HCT116 (cell line): ENCODE measurements around the gene PTGR3. TPM values are rescaled to one million over a fixed set of nuclear protein-coding genes. Genes with fewer than 3 reads are reported as not detected.

Experiments used
- ATAC-seq: fragments of 200-7000 bp; cut with Tn5 transposase; 2 replicates; pipeline ENCODE4 v1.9.1; 2020; ENCODE audit warnings: mild to moderate bottlenecking, moderate library complexity
- BruUV-seq: library from RNA; stranded (reverse); fragments of 400-500 nt; replicated peaks from 2 replicates; lab custom pipeline; 2021; lab: Mats Ljungman, UMichigan
- CTCF ChIA-PET: fragments of 300-600 bp; sonication (Branson Sonifier 250); formaldehyde crosslinking; loops from one replicate; lab custom pipeline; 2021; ENCODE audit warnings: antibody characterized with exemption; lab: Charles Lee
- POLR2A ChIA-PET: fragments of 300-600, 350-600 bp; sonication (Branson Sonifier 250); formaldehyde crosslinking; loops from one replicate; lab custom pipeline; 2021; ENCODE audit warnings: antibody characterized with exemption; lab: Charles Lee
- RAD21 ChIA-PET, 2 experiments: fragments of 300-600 bp; sonication (Branson Sonifier 250); formaldehyde crosslinking; loops; one replicate each; lab custom pipeline; 2023; ENCODE audit warnings: low total read pairs in 2 of 2; ENCODE audit not compliant: uncharacterized antibody in 2 of 2, unreplicated experiment in 2 of 2, low non-redundant PET in 1 of 2; lab: Charles Lee
- DNase-seq: peaks from one replicate; pipeline ENCODE4 v3.0.0-alpha.2; 2010; ENCODE audit warnings: low read depth, low spot score
- H2AFZ ChIP-seq: fragments of 200-600 bp; shearing (Covaris generic), sonication (generic); 2 replicates; pipeline ENCODE4 v1.6.1; 2017; ENCODE audit warnings: low read depth, mixed run types, mixed read lengths, antibody characterized with exemption, low read length; ENCODE audit not compliant: poor library complexity, severe bottlenecking
- H3K27ac ChIP-seq: 2 replicates; pipeline ENCODE4 v1.5.1; 2012; ENCODE audit warnings: low read depth, low read length
- H3K27me3 ChIP-seq: fragments of 200-600 bp; sonication (generic); 2 replicates; pipeline ENCODE4 v1.6.1; 2016; ENCODE audit warnings: mixed run types, low read length, mixed read lengths; ENCODE audit not compliant: insufficient read depth
- H3K36me3 ChIP-seq, 2 experiments: fragments of 200-500 bp in 1 of 2; fragments of 200-600 bp in 1 of 2; sonication (Bioruptor generic) in 1 of 2; sonication (generic) in 1 of 2; 2 replicates each; pipeline versions ENCODE4 v1.5.1 to v1.6.1; 2014 to 2016; ENCODE audit warnings: low read length in 2 of 2, inconsistent platforms in 1 of 2, mixed read lengths in 1 of 2, mixed run types in 1 of 2; ENCODE audit not compliant: insufficient read depth in 2 of 2, control insufficient read depth in 1 of 2
- H3K4me1 ChIP-seq, 2 experiments: fragments of 200-600 bp in 1 of 2; sonication (generic) in 1 of 2; 2 replicates each; pipeline versions ENCODE4 v1.5.1 to v1.6.1; 2012 to 2017; ENCODE audit warnings: low read length in 2 of 2, inconsistent platforms in 1 of 2, mild to moderate bottlenecking in 1 of 2, mixed read lengths in 1 of 2, mixed run types in 1 of 2, moderate library complexity in 1 of 2; ENCODE audit not compliant: insufficient read depth in 2 of 2, control insufficient read depth in 1 of 2
- H3K4me2 ChIP-seq: fragments of 200-600 bp; sonication (generic); 2 replicates; pipeline ENCODE4 v1.6.1; 2017; ENCODE audit warnings: mixed run types, low read length, mixed read lengths
- H3K4me3 ChIP-seq, 2 experiments: fragments of 200-600 bp in 1 of 2; sonication (generic) in 1 of 2; replicated peaks in 1 of 2; 2 replicates each; pipeline ENCODE4 v1.5.1; 2011 to 2016; ENCODE audit warnings: low read length in 2 of 2, control low read depth in 1 of 2, low read depth in 1 of 2, mild to moderate bottlenecking in 1 of 2, mixed read lengths in 1 of 2, mixed run types in 1 of 2
- H3K79me2 ChIP-seq: fragments of 200-600 bp; sonication (generic); 2 replicates; pipeline ENCODE4 v1.6.1; 2017; ENCODE audit warnings: mild to moderate bottlenecking, mixed run types, low read length, moderate library complexity, mixed read lengths; ENCODE audit not compliant: insufficient read depth
- H3K9ac ChIP-seq: fragments of 200-600 bp; sonication (generic); 2 replicates; pipeline ENCODE4 v1.6.1; 2016; ENCODE audit warnings: low read length, mixed read lengths
- H3K9me2 ChIP-seq: fragments of 200-600 bp; sonication (generic), shearing (Covaris generic); 2 replicates; pipeline ENCODE4 v1.6.1; 2017; ENCODE audit warnings: mixed run types, mild to moderate bottlenecking, moderate library complexity; ENCODE audit not compliant: insufficient read depth
- H3K9me3 ChIP-seq, 2 experiments: fragments of 200-500 bp in 1 of 2; fragments of 200-600 bp in 1 of 2; sonication (Bioruptor generic) in 1 of 2; sonication (generic) in 1 of 2; 2 replicates each; pipeline ENCODE4 v1.6.1; 2014 to 2017; ENCODE audit warnings: low read length in 2 of 2, mixed read lengths in 2 of 2, inconsistent platforms in 1 of 2, low read depth in 1 of 2, mild to moderate bottlenecking in 1 of 2, mixed run types in 1 of 2, moderate library complexity in 1 of 2; ENCODE audit not compliant: control insufficient read depth in 1 of 2, insufficient read depth in 1 of 2
- H4K20me1 ChIP-seq: fragments of 200-600 bp; sonication (generic), shearing (Covaris generic); 2 replicates; pipeline ENCODE4 v1.6.1; 2017; ENCODE audit warnings: mixed run types, mild to moderate bottlenecking, moderate library complexity; ENCODE audit not compliant: insufficient read depth
- ELF1 ChIP-seq: IDR thresholded peaks from 2 replicates; pipeline ENCODE4 v1.6.1; 2012; ENCODE audit warnings: low read depth, borderline replicate concordance
- EZH2 ChIP-seq: fragments of 200-600 bp; sonication (generic); IDR thresholded peaks from 2 replicates; pipeline ENCODE4 v1.6.1; 2017; ENCODE audit warnings: antibody characterized with exemption, mixed run types
- JUND ChIP-seq: IDR thresholded peaks from 2 replicates; pipeline ENCODE4 v1.6.1; 2012
- POLR2A ChIP-seq: IDR thresholded peaks from 2 replicates; pipeline ENCODE4 v1.7.0; 2011; ENCODE audit warnings: borderline replicate concordance; ENCODE audit not compliant: insufficient read depth, insufficient read length; ENCODE audit errors: extremely low read depth
- SIN3A ChIP-seq: IDR thresholded peaks from 2 replicates; pipeline ENCODE4 v1.6.1; 2012; ENCODE audit warnings: low read depth
- SRF ChIP-seq: IDR thresholded peaks from 2 replicates; pipeline ENCODE4 v1.6.1; 2012; ENCODE audit warnings: low read depth
- intact Hi-C: fragments of 100-400 bp; cut with micrococcal nuclease; formaldehyde crosslinking; loops from 2 replicates; pipeline ENCODE4 v1.10.0; 2022
- total RNA-seq: library from RNA; stranded (reverse); gene quantifications from one replicate; pipeline ENCODE4 v1.2.1, GENCODE V29; 2021; ENCODE audit not compliant: unreplicated experiment
- TF ChIP-seq, protein P1 (sequence below), 3 experiments: fragments of 200-600 bp in 1 of 3; sonication (generic) in 1 of 3; IDR thresholded peaks in 2 of 3; conservative IDR thresholded peaks in 1 of 3; 2 replicates each; pipeline ENCODE4 v1.5.1; 2012 to 2017; ENCODE audit warnings: low read depth in 2 of 3, low read length in 2 of 3, antibody characterized with exemption in 1 of 3, borderline replicate concordance in 1 of 3, control low read depth in 1 of 3, mild to moderate bottlenecking in 1 of 3, mixed read lengths in 1 of 3, mixed run types in 1 of 3, moderate library complexity in 1 of 3; ENCODE audit not compliant: insufficient read depth in 1 of 3
- TF ChIP-seq, protein P2 (sequence below): IDR thresholded peaks from 2 replicates; pipeline ENCODE4 v1.6.1; 2011; ENCODE audit warnings: mild to moderate bottlenecking, low read length, moderate library complexity; ENCODE audit not compliant: insufficient replicate concordance; ENCODE audit errors: extremely low read depth

PTGR3 gene
- total RNA-seq, 1 experiment from 2014 or later = 25.3 TPM

DNA sequence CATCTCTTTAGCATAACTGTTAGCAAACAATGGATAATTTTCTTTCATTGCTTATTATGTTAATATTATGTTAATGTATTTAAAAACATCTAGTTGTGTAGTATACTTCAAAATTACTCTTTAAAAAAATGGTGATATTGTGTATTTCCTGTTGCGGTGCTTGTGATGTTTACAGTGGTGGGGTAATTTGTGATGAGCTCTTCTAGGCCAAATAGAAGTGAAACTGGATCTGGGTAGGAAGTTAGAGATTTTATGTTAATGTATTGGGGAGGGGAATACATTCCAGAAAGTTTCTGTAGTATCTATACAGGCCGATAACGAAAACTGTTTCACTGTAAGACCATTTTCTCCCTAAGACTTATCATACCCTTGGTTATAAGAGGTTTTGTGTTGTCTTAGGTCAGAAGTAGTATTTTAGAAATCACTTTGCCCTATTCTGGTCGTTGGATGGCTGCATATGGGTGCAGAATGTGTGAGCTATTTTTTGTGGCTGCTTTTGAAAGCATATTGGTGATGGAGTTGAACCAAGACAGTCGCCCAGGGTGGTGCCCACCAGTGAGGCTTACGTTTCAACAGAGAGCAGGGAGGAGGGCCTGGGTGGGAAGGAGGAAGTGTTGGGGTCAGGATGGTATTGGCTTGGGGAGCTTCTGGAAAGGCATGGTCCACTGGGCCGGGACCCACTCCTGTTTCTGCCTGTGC is 7.4 kb upstream of the PTGR3 start:
- Histone ChIP-seq H3K36me3 (no peaks in the 10 kb centered on the region), H4K20me1 (no peaks in the 10 kb centered on the region), H3K4me1 (peaks cover 10 to 21% of the 10 kb centered on the region in 2 experiments; a peak in 3 of 4 replicates), H3K9me2 (no peaks in the 10 kb centered on the region), H3K4me3 (no peak overlapping the region), H3K27ac (no peak overlapping the region), H3K27me3 (no peaks in the 10 kb centered on the region), H2AFZ (no peak overlapping the region), H3K9me3 (no peaks in the 10 kb centered on the region), H3K9ac (no peak overlapping the region), H3K4me2 (no peak overlapping the region), H3K79me2 (no peaks in the 10 kb centered on the region)
- no peak for ATAC-seq
- intact Hi-C loops = no loop called here
- ChIA-PET POLR2A (no interaction called here), CTCF (no interaction called here), RAD21 (no interaction called here)
- DNase-seq = no peak
- TF ChIP-seq JUND (no peak), SIN3A (no peak)
- TF ChIP-seq, protein P1, sequence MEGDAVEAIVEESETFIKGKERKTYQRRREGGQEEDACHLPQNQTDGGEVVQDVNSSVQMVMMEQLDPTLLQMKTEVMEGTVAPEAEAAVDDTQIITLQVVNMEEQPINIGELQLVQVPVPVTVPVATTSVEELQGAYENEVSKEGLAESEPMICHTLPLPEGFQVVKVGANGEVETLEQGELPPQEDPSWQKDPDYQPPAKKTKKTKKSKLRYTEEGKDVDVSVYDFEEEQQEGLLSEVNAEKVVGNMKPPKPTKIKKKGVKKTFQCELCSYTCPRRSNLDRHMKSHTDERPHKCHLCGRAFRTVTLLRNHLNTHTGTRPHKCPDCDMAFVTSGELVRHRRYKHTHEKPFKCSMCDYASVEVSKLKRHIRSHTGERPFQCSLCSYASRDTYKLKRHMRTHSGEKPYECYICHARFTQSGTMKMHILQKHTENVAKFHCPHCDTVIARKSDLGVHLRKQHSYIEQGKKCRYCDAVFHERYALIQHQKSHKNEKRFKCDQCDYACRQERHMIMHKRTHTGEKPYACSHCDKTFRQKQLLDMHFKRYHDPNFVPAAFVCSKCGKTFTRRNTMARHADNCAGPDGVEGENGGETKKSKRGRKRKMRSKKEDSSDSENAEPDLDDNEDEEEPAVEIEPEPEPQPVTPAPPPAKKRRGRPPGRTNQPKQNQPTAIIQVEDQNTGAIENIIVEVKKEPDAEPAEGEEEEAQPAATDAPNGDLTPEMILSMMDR (IDR thresholded peaks at IDR 0.05 in 2 of 3, conservative IDR thresholded peaks at IDR 0.05 in 1 of 3; ENCODE audit: borderline replicate concordance in 1 of 3, insufficient read depth in 1 of 3, low read depth in 2 of 3, low read length in 2 of 3) = no peak
- BruUV-seq = no TSS peak

DNA sequence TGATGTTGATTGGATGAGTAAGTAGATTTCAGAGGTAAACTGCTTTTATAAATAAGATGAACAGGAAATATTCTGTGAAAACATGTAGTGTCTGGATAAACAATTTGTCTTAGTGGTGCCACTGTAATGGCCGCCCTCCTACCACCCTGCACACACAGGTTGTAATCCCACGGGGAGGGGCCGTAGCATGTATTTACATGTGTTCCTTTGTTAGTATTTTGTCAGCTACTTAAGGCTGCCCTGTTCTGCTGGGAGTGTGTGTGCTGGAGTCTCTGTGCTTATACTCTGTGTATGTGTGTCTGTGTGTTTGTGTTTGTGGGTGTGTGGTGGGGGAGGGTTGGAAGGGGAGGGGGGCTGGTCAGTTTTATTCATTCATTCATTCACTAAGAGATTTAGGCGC is 6.7 kb upstream of the PTGR3 start:
- peaks cover 10 to 21% of the 10 kb centered on the region in 2 experiments; a peak in 3 of 4 replicates for H3K4me1 ChIP-seq
- no peaks in the 10 kb centered on the region for H3K9me3 ChIP-seq
- no peaks in the 10 kb centered on the region for H3K79me2 ChIP-seq
- RAD21 ChIA-PET = no interaction called here
- H3K4me3 ChIP-seq = no peak overlapping the region
- H2AFZ ChIP-seq = no peak overlapping the region
- POLR2A ChIA-PET = no interaction called here
- no peaks in the 10 kb centered on the region for H3K27me3 ChIP-seq
- no peak overlapping the region for H3K27ac ChIP-seq
- CTCF ChIA-PET = no interaction called here
- H3K9me2 ChIP-seq = no peaks in the 10 kb centered on the region
- H3K4me2 ChIP-seq = no peak overlapping the region
- intact Hi-C loops = no loop called here
- no peak overlapping the region for H3K9ac ChIP-seq
- no peaks in the 10 kb centered on the region for H4K20me1 ChIP-seq
- BruUV-seq = no TSS peak
- H3K36me3 ChIP-seq = no peaks in the 10 kb centered on the region
- DNase-seq (no peak), ATAC-seq (no peak)
- TF ChIP-seq EZH2 = no peak
- TF ChIP-seq POLR2A = no peak
- TF ChIP-seq, protein P1 (IDR thresholded peaks at IDR 0.05 in 2 of 3, conservative IDR thresholded peaks at IDR 0.05 in 1 of 3; ENCODE audit: borderline replicate concordance in 1 of 3, insufficient read depth in 1 of 3, low read depth in 2 of 3, low read length in 2 of 3) = no peak
- TF ChIP-seq SRF = no peak
- TF ChIP-seq ELF1 = no peak
- TF ChIP-seq, protein P2, sequence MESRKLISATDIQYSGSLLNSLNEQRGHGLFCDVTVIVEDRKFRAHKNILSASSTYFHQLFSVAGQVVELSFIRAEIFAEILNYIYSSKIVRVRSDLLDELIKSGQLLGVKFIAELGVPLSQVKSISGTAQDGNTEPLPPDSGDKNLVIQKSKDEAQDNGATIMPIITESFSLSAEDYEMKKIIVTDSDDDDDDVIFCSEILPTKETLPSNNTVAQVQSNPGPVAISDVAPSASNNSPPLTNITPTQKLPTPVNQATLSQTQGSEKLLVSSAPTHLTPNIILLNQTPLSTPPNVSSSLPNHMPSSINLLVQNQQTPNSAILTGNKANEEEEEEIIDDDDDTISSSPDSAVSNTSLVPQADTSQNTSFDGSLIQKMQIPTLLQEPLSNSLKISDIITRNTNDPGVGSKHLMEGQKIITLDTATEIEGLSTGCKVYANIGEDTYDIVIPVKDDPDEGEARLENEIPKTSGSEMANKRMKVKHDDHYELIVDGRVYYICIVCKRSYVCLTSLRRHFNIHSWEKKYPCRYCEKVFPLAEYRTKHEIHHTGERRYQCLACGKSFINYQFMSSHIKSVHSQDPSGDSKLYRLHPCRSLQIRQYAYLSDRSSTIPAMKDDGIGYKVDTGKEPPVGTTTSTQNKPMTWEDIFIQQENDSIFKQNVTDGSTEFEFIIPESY = no peak
